NCI-H748 treated with DMSO at 0.1 percent for 48 hours (cell line): Measurements from ENCODE around the gene MICOS13.
"Not testable (repeated sequence)": the region's sequence is repeated elsewhere in the genome, so short reads cannot be mapped to it uniquely, and the experiment has no call there.

ENCODE experiments used
- DNase-seq: peaks from one replicate; lab custom pipeline; 2025; lab: John Stamatoyannopoulos, UW

MICOS13 gene

DNA sequence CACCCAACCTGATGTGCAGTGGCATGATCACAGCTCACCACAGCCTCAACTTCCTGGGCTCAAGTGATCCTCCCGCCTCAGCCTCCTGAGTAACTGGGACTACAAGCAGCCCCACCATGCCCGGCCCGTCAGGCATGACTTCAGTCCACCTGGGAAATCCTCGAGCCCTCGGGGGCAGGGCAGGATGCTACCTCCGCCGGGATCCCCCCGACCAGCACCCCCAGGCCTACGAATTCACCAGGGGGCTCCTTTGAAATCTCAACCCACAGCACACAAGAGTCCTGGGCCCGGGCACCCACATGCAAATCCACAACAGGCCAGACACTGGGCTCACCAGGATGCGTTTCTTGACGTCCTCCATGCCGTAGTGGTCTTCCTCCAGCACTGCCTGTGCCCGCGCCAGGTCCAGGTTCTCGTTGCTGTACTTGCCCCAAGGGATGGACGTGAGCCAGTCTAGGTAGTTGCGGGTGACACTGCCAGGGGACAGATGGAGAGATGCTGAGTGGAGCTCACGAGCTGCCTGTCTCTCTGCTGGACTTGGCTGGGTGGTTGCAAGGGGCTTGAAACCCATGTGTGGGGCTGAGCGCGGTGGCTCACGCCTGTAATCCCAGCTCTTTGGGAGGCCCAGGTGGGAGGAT lies 20.3 kb upstream of the MICOS13 start:
- DNase-seq, result no peak

DNA sequence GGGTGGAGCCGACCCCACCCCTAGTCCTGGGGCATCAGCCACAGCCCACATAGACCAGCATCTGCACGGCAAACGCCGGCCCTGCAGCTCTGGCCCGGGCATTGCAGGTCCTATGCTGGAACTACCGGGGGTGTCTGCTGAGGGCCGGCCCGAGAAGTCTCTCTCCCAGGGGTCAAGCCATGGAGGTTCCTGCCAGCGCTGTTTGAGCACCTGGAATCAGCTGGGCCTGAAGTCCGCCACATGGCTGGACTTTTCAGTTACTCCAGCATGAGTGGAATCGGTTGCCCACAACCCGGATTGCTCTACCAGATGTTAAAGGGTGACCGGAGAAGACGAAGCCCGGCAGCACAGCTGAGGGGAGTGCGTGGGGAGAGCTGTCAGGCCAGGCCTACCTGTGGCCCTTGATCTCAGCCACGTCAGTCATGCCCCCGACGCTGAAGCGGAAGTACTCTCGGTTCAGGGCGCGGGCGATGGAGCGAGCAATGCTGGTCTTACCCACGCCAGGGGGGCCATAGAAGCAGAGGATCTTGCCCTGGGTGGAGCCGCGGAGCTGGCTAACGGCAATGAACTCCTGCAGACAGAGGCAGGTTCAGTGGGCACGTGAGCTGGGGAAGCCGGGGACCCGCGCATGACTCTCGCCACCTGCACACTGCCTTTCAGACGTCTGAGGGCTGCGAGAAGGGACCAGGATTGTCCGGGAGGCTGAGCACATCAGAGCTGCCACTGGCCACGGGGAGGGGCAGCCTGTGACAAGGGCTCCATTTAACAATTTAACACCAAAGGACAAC lies 18.5 kb upstream of the MICOS13 start:
- DNase-seq, result no peak

DNA sequence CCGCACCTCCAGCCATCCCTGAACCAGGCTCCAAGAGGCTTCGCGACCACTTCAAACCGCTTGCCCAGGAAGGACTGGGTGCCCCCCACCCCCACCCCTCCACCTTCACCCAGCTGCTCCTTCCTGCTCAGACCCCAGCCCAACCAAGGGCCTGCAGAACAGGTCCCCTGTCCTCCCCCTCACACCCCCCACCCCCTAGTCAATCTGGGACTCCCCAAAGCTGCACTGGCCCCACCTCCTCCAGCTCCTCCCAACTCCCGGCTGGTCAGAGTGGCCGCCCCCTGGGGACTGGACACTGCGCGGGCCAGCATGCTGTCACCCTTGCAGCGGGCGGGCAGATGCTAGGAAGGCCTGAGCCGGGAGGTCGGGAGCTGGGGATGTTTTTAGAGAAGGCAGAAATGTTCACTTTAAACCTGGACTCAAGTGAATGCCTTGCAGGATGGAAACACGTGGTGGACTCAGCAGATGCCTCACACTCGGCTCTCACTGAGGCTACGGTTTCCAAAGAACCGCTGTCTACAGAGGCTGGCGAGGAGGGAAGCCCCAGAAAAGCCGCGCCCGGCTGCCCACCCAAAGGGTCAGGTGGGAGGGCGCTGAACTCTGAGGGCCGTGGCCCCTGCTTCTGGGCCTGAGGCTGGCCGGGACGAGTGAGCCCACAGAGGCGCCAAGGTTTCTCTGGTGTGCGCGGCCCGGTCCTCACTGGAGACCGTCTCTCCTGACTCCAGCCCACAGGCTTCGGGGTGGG lies 17.7 kb upstream of the MICOS13 start:
- no peak for DNase-seq

- no peak for DNase-seq
These were observed 16.9 kb upstream of the MICOS13 start for GRCh38 chr19:5697022-5697889.

DNA sequence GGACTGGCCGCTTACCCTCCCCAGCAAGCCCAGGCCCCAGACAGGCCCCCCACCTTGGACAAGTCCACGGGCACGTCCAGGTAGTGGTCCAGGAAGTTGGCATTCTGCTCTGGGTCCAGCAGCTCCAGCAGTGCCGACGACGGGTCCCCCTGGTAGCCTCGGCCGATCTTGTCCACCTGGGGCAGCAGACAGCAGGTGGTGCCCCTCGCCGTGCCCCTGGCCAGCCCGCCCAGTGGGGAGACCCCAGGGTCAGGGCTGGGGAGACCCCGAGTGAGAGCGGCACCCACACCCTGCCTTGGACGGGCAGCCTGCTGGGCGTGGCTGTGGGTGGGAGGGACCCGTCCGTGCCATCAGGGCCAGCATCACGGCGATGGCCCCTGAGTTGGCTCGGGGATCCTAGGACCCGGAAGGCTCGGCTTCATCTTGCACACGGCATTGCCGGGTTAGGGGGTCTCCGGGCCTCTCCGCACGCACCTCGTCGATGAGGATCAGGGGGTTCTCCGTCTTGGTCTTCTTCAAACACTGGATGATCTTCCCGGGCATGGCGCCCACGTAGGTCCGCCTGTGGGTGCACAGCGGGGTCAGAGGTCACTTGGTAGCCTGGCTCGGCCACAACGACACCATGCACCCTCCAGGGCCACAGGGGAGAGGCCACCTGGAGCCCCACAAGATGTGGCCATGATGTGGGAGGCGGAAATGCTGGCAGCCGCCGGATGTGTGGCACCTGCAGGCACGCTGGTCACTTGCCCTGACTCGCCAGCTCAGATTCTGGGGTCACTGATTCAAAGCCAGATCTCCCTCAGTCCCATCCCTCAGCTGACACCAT lies 16.1 kb upstream of the MICOS13 start:
- no peak for DNase-seq

GRCh38 chr19:5695649-5696195 lies 15.4 kb upstream of the MICOS13 start:
- no peak for DNase-seq

DNA sequence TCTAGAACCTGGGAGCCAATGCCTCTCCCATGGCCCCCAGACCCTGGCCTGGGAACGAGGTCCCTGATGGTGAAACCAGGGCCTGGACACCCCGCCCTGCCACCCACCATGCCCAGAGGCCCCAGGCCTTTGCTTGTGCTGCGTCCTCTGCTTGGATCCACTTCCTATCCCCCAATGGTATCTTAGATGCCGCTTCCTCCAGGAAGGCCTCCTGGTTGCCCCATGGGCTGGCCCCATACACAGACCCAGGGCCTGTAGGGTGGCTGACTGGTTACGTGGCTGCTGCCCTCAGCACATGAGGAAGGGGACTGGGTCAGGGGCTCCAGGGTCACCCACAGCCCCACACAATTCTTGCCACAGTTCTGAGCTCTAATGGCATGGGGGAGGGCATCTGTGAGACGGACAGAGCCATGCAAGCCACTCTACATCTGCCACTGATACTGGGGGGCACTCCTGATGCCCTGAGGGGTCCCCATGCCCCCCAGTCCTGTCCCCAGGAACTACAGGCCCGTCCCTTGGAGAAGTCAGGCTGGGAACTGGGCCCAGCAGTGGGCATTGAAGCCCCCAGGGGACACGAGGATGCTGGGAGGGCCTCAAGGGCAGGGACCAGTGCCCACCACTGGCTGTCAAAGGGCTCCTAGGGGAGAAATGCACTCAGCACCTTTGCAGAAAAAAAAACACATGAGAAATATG lies 14.8 kb upstream of the MICOS13 start:
- DNase-seq, result no peak

GRCh38 chr19:5694167-5694955 lies 14.0 kb upstream of the MICOS13 start:
- DNase-seq, result no peak

- DNase-seq, result no peak
These were observed 13.2 kb upstream of the MICOS13 start for GRCh38 chr19:5693195-5694166.

DNA sequence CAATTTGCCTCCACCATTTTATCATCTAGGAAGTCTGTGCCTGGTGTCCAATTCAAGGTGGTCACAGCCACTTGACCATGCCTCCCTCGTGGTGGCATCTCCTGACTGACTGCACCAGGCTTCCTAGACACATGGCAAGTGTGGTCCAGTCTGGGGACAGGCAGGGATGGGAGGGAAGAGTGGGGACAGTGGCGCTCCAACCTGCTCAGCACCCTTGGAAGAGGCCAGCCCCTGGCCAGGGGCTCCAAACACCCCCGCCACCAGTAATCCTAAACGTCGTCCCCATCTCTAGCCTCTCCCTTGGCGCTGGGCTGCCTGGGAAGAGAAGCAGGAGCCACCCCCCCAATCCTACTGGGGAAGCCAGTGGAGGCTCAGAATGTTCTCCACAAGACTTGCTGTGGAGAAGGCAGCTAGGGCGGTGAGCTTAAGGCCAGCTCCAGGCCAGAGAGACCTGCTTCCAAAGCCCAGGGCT lies 12.4 kb upstream of the MICOS13 start:
- DNase-seq, result no peak

DNA sequence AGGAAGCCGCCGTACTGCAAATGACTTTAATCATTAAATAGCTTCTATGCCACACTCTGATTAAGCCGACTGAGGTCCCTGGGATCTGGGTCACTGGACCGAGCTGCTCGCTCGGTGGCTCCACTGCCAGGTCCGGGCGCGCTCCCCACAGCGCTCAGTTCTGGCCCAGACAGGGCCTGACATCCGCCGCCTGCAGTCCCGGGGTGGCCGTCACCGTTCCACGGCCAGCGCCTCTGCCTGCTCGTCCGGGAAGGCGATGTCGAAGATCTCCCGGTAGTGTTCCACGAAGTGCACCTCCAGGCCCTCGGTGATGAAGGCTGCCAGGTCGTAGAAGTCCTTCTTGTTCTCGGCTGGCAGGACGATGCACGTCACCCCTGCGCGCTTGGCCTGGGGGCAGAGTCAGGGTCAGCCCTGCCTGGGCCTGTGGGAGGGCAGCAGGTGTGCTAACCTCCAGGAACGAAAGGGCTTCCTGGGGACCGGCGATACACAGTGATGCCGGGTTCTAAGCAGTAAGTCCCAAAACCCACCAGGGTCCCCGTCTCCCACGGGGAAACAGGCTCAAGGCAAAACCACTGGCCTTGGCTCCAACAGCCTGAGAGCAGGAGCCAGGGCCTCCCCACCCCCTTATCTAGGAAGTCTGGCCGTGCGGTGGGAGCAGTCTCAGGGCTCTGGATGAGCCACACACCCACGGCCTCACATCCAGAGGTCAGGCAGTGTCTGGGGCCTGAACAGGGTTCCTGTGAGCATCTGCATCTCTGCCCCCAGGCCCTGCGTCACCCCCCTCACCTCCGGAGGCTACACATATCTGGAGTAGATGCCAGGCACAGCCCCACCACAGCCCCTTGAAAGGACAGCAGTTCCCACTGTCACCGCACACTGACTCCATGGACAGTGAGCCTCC lies 11.8 kb upstream of the MICOS13 start:
- DNase-seq, result no peak

GRCh38 chr19:5690955-5691821 lies 10.9 kb upstream of the MICOS13 start:
- DNase-seq, result no peak

GRCh38 chr19:5690125-5690954 lies 10.0 kb upstream of the MICOS13 start, which contains the start of gene RPL36:
RPL36 (plus strand) TSS chr19:5690295; CDS start chr19:5690508, 213 bp downstream.
- DNase-seq, result peak; percentile 71

GRCh38 chr19:5688262-5688881 lies 8.1 kb upstream of the MICOS13 start:
- DNase-seq, result not testable (repeated sequence)
